Aorta (tissue), 5 donors: ENCODE measurements around the gene SMIM38. TPM values are rescaled to one million over a fixed set of nuclear protein-coding genes. Genes with fewer than 3 reads are reported as not detected.

Experiments
- ATAC-seq: fragments of 200-7000 bp; cut with Tn5 transposase; one replicate; pipeline ENCODE4 v1.9.1; 2022; ENCODE audit warnings: moderate library complexity; ENCODE audit not compliant: low FRiP score
- DNase-seq, 2 donors: peaks; one replicate each; pipeline ENCODE4 v3.0.0-alpha.2; 2020
- H3K27ac ChIP-seq, 2 donors: one replicate each; pipeline ENCODE4 v1.5.1; 2013; ENCODE audit warnings: low read length in 2 of 2, mild to moderate bottlenecking in 2 of 2, moderate library complexity in 2 of 2, control low read depth in 1 of 2, inconsistent platforms in 1 of 2, low read depth in 1 of 2
- H3K27me3 ChIP-seq, 2 donors: one replicate each; pipeline ENCODE4 v1.6.1; 2013; ENCODE audit warnings: control low read depth in 1 of 2, low read length in 1 of 2, mild to moderate bottlenecking in 1 of 2, moderate library complexity in 1 of 2; ENCODE audit not compliant: insufficient read depth in 2 of 2, control insufficient read depth in 1 of 2
- H3K36me3 ChIP-seq, 2 donors: one replicate each; pipeline ENCODE4 v1.6.1; 2013; ENCODE audit warnings: control low read depth in 1 of 2, low read length in 1 of 2, mild to moderate bottlenecking in 1 of 2; ENCODE audit not compliant: insufficient read depth in 2 of 2, control insufficient read depth in 1 of 2
- H3K4me1 ChIP-seq, 2 donors: one replicate each; pipeline ENCODE4 v1.6.1; 2013; ENCODE audit warnings: low read length in 2 of 2, control low read depth in 1 of 2, mild to moderate bottlenecking in 1 of 2, moderate library complexity in 1 of 2; ENCODE audit not compliant: insufficient read depth in 2 of 2, control insufficient read depth in 1 of 2
- H3K4me3 ChIP-seq, 2 donors: one replicate each; pipeline ENCODE4 v1.5.1; 2013; ENCODE audit warnings: low read length in 2 of 2, control low read depth in 1 of 2, mild to moderate bottlenecking in 1 of 2
- H3K9me3 ChIP-seq: one replicate; pipeline ENCODE4 v1.6.1; 2013; ENCODE audit warnings: mild to moderate bottlenecking, low read length; ENCODE audit not compliant: control insufficient read depth
- WGBS, 2 donors: extraction: QIAGEN DNeasy Blood & Tissue Kit; methylation state at CpG; one replicate each; pipeline ENCODE4 v1.1.7; 2013; 5-methylcytosine and 5-hydroxymethylcytosine counted together
- intact Hi-C, 2 donors: fragments of 100-400 bp; cut with DNase I; formaldehyde crosslinking; loops; one replicate each; pipeline versions ENCODE4 v1.14.2 to v1.15.0; 2022
- polyA plus RNA-seq, 2 donors: library from polyadenylated mRNA; stranded (reverse); fragments of 200-250 nt; gene quantifications; one replicate each; pipeline ENCODE4 v1.2.3, GENCODE V29; 2013
- total RNA-seq, 2 donors: library from RNA; stranded (reverse); fragmentation: NEBNext Ultra II Directional; extraction: Animal tissue kit (Norgen Biotek cat#: 25700); gene quantifications; one replicate each; pipeline ENCODE4 v1.2.1, GENCODE V29; 2021
- donor health status: healthy with polysubstance abuse.
- donor health status: Bipolar disorder and iron deficiency.
- donor health status: DM: no; HTN: no; CAD: no.
- donor health status: DM: no; HTN: no; CAD: no.
- donor health status: DM: yes; HTN: yes; CAD: no.

The SMIM38 gene
- total and polyA plus RNA-seq, 4 donors: 0.56 to 2.8 (median 1.6) TPM; not detected in 1

GRCh38 chr11:69150175-69150574 is 5.6 kb upstream of the SMIM38 start:
- no peaks in the 10 kb centered on the region for H3K27me3 ChIP-seq
- H3K27ac ChIP-seq: no peak overlapping the region
- WGBS, 2 donors: 88 to 94% methylated on average over 3 of the region's 3 CpGs
- DNase-seq (no peak), ATAC-seq (no peak)
- no peak overlapping the region for H3K4me3 ChIP-seq
- no peaks in the 10 kb centered on the region for H3K9me3 ChIP-seq
- no peaks in the 10 kb centered on the region for H3K36me3 ChIP-seq
- intact Hi-C loops: no loop called here
- H3K4me1 ChIP-seq: no peaks in the 10 kb centered on the region

DNA sequence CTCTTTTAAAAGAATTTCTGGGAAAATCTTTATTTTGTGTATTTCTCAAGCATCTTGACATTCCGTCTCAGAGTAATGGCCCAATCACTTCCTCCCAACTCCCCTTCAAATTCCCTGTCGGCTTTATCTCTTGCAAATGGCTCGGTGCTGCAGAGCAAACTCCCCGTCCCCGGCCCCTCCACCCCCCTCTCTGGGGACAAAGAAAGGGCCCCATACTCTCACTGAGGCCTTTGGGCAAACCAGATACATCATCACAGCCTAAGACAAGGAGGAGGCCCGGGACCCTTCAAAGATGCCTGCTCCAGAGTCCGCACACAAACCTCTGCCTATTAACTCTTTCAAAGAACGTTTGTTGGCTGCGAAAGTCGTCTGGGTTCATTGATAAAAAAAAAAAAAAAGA is 3.9 kb upstream of the SMIM38 start:
- Histone ChIP-seq H3K9me3 (no peaks in the 10 kb centered on the region), H3K27me3 (no peaks in the 10 kb centered on the region), H3K4me1 (no peaks in the 10 kb centered on the region), H3K27ac (no peak overlapping the region), H3K4me3 (no peak overlapping the region), H3K36me3 (no peaks in the 10 kb centered on the region)
- no peak for DNase-seq
- intact Hi-C loops: no loop called here
- no peak for ATAC-seq
- 89 to 90% methylated on average over 10 of the region's 10 CpGs for WGBS, 2 donors

GRCh38 chr11:69152733-69153421 is 2.9 kb upstream of the SMIM38 start:
- no peak overlapping the region for H3K4me3 ChIP-seq
- intact Hi-C loops: loop anchor here in 1 of 2 donors (1.0 kb wide), 1 partner anchor 20 kb away; no protein-coding TSS in a partner anchor
- H3K4me1 ChIP-seq: no peaks in the 10 kb centered on the region

DNA sequence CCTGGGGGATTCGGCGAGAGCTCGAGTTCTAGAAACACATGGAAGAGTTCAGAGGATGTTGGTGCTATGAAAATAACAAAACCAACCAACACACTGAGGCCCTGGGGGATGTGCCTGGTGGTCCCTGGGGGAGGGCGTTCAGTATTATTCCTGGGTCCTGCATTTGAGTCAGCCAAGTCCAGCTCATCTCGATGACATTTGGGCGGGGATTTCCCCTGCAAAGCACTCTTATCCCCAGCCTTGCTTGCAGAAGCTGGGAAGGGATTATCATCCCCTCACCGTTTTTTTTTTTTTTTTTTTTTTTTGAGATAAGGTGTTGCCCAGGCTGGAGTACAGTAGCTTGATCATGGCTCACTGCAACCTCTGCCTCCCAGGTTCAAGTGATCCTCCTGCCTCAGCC is 2.1 kb upstream of the SMIM38 start:
- Histone ChIP-seq H3K4me1 (no peaks in the 10 kb centered on the region), H3K4me3 (no peak overlapping the region), H3K9me3 (no peaks in the 10 kb centered on the region), H3K27me3 (no peaks in the 10 kb centered on the region), H3K27ac (no peak overlapping the region), H3K36me3 (no peaks in the 10 kb centered on the region)
- DNase-seq (no peak), ATAC-seq (no peak)
- WGBS, 2 donors: 77 to 81% methylated on average over 7 of the region's 7 CpGs
- intact Hi-C loops: loop anchor here in 1 of 2 donors (1.0 kb wide), 1 partner anchor 20 kb away; no protein-coding TSS in a partner anchor

More at GRCh38 chr11:69152733-69153421, 2.9 kb upstream of the SMIM38 start:
- H3K36me3 ChIP-seq: no peaks in the 10 kb centered on the region
- DNase-seq: no peak
- H3K27ac ChIP-seq: no peak overlapping the region
- WGBS, 2 donors: 87 to 90% methylated on average over 23 of the region's 23 CpGs
- no peaks in the 10 kb centered on the region for H3K9me3 ChIP-seq
- no peak for ATAC-seq
- no peaks in the 10 kb centered on the region for H3K27me3 ChIP-seq

DNA sequence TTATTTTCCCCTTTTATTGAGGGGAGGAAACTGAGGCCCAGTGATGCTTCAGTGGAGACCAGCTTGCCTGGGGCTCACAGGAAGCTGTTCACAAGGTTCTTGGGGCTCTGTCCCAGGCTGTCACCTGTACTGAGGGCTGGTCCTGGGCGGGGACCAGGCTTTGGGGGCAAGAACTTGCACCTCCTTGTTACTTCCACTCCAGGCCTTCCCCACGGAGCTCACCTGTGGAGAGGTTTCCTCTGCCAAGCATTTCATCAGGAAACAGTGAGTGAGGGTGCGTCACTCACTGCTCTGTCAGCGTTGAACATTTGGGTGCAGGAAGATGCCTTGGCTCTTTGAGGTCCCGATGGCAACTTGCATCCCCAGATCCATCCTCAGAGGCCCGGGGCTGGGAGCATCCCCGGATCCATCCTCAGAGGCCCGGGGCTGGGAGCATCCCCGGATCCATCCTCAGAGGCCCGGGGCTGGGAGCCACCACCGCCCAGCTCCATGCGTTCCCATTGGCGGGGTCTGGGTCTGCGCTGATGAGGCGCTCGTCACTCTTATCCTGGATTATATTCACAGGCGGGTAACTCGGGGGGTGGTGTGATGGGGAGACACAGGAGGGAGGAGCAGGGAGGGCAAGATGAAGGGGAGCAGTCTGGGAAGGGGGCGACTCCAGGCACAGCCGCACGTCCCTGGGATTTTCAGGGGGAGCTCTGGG is 1.4 kb upstream of the SMIM38 start:
- no peak overlapping the region for H3K27ac ChIP-seq
- no peaks in the 10 kb centered on the region for H3K9me3 ChIP-seq
- DNase-seq (no peak), ATAC-seq (no peak)
- intact Hi-C loops: no loop called here
- WGBS, 2 donors: 94 to 95% methylated on average over 21 of the region's 21 CpGs
- no peaks in the 10 kb centered on the region for H3K27me3 ChIP-seq
- H3K4me3 ChIP-seq: no peak overlapping the region
- no peaks in the 10 kb centered on the region for H3K36me3 ChIP-seq
- no peaks in the 10 kb centered on the region for H3K4me1 ChIP-seq

DNA sequence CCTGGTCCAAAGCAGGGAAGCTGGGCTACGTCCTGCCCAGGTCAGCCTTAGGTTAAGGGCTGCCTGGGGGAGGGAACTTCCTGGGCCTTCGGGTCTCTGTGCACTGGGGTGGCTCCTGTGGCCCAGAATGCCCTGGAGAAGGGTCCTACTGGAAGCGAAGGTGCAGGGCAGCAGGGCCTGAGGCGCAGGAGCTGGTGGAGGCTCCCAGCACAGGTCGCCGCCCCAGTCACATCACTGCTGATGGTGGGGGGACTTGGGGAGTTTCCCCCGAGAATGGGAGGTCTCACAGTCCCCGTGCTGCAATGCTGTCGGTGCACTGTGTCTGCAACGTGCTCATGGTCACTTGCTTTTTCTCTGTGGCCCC is 815 bp upstream of the SMIM38 start:
- DNase-seq: no peak
- intact Hi-C loops: no loop called here
- no peaks in the 10 kb centered on the region for H3K9me3 ChIP-seq
- H3K27ac ChIP-seq: no peak overlapping the region
- 96 to 97% methylated on average over 10 of the region's 10 CpGs for WGBS, 2 donors
- ATAC-seq: no peak
- no peaks in the 10 kb centered on the region for H3K36me3 ChIP-seq
- H3K4me1 ChIP-seq: no peaks in the 10 kb centered on the region
- H3K4me3 ChIP-seq: no peak overlapping the region
- no peaks in the 10 kb centered on the region for H3K27me3 ChIP-seq

DNA sequence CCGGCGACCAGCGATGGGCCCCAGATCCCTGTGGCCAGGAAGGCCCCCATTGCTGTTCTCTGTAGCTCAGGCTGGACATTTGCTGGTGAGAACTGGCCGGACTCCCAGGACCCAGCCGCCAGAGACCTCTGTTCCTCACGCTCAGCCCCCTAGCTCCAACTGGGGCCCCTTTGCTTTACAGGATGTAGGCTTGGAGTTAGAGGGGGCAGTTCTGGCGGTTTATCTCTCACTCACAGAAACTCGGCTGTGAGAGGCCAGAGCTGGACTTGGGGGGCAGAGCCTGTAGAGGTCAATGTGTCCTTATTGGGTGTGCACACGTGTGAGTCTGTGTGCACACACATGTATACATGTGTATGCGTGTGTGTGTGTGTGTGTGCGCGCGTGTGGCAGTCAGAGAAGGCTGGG is 502 bp downstream of the SMIM38 start:
- Histone ChIP-seq H3K9me3 (no peaks in the 10 kb centered on the region), H3K4me1 (no peaks in the 10 kb centered on the region), H3K27me3 (no peaks in the 10 kb centered on the region), H3K4me3 (no peak overlapping the region), H3K27ac (no peak overlapping the region), H3K36me3 (no peaks in the 10 kb centered on the region)
- intact Hi-C loops: no loop called here
- no peak for DNase-seq
- WGBS, 2 donors: 92 to 95% methylated on average over 13 of the region's 13 CpGs
- ATAC-seq: no peak

DNA sequence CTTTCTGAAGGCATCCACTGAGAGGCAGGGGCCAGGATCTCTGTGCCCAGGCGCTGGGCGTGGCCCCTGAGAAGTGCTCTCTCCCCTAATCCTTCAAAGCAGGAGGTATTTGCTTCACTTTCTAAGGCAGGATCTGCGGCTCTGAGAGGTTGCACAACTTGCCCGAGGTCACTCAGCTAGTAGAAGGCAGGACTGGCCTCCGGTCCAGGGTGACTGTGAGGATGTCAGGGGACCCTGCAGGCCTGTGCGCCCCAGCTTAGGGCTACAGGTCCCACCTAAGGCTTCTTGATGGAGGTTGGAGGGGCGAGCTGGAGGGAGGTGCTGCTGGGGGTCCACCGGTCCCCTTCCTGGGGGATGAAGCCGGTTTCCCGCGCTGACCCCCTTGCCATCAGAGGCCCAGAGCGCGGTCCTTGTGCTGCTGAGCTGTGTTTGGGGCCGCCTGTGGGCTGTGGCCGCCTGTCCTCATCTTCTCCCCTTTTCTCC is 979 bp downstream of the SMIM38 start:
- H3K9me3 ChIP-seq: no peaks in the 10 kb centered on the region
- WGBS, 2 donors: 91 to 93% methylated on average over 15 of the region's 15 CpGs
- DNase-seq: no peak
- H3K27ac ChIP-seq: no peak overlapping the region
- intact Hi-C loops: no loop called here
- no peak overlapping the region for H3K4me3 ChIP-seq
- H3K27me3 ChIP-seq: no peaks in the 10 kb centered on the region
- no peak for ATAC-seq
- H3K36me3 ChIP-seq: no peaks in the 10 kb centered on the region
- H3K4me1 ChIP-seq: no peaks in the 10 kb centered on the region
